A549 treated with AZD9567 at 1 μM for 4 hours (cell line): ENCODE results near the gene PNMA5. TPM values are rescaled to one million over a fixed set of nuclear protein-coding genes. Genes with fewer than 3 reads are reported as not detected.

Experiments used
- total RNA-seq: library from RNA; stranded (reverse); fragments of 200-300 nt; extraction: Qiagen RNA extraction; gene quantifications from 5 replicates; pipeline ENCODE4 v1.2.3, GENCODE V29; 2022; ENCODE audit not compliant: insufficient read depth

Gene PNMA5
- not detected in 5 replicates for total RNA-seq

DNA sequence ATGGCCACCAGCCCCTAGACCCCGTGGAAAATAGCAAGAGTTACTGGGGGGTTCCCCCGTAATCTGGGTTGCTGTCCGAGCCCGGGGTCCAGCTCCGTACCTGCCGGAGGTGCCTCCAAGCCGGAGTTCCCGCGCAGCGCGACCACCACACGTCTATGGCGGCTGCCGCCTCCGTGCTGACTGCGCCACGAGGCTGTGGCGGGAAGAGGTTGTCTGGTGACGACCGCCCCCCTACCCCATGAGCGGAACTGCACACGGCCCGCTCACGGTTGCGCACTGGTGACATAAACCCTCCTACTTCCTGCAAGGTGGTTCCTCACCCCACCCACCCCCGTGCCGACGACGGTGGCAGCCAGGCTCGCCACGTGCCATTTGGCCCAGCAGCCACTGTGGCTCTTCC lies at the start of gene PNMA5:
PNMA5 (minus strand) TSS at position 184 of the 400 bp plus-strand sequence. CDS start 2,518 bp downstream, outside the sequence.

Other genes starting within 250 kb of the PNMA5 start
- gene MAGEA2, start 240.3 kb downstream of the PNMA5 start, total RNA-seq = 0.05 to 0.09 TPM in 2 of 5 replicates, not detected in the others
- not detected in 5 replicates for gene CSAG3, start 234.9 kb downstream of the PNMA5 start, total RNA-seq
- gene MAGEA6, start 224.4 kb downstream of the PNMA5 start, total RNA-seq = 10.9 to 13.8 TPM (median 12.8 TPM) in 5 replicates
- gene CETN2, start 163.4 kb downstream of the PNMA5 start, total RNA-seq = 70.3 to 87.6 TPM (median 75.6 TPM) in 5 replicates
- gene NSDHL, start 163.1 kb downstream of the PNMA5 start, total RNA-seq = 43.7 to 45.5 TPM (median 45.0 TPM) in 5 replicates
- gene ZNF185, start 96.0 kb downstream of the PNMA5 start, total RNA-seq = 6.9 to 10.5 TPM (median 7.7 TPM) in 5 replicates
- 0.13 to 0.20 TPM (median 0.16 TPM) in 4 of 5 replicates, not detected in the other for gene PNMA3, start 62.4 kb upstream of the PNMA5 start, total RNA-seq
- gene PNMA6A, start 78.3 kb upstream of the PNMA5 start, total RNA-seq = 4.2 to 7.8 TPM (median 4.7 TPM) in 5 replicates
- 0.12 to 0.18 TPM (median 0.13 TPM) in 3 of 5 replicates, not detected in the others for gene MAGEA1, start 185.2 kb upstream of the PNMA5 start, total RNA-seq